Measurements from ENCODE around the gene NOXO1. TPM values are rescaled to one million over a fixed set of nuclear protein-coding genes. Genes with fewer than 3 reads are reported as not detected.

NOXO1 gene
- total RNA-seq, 1 donor from 2014 or later = 1.6 TPM

DNA sequence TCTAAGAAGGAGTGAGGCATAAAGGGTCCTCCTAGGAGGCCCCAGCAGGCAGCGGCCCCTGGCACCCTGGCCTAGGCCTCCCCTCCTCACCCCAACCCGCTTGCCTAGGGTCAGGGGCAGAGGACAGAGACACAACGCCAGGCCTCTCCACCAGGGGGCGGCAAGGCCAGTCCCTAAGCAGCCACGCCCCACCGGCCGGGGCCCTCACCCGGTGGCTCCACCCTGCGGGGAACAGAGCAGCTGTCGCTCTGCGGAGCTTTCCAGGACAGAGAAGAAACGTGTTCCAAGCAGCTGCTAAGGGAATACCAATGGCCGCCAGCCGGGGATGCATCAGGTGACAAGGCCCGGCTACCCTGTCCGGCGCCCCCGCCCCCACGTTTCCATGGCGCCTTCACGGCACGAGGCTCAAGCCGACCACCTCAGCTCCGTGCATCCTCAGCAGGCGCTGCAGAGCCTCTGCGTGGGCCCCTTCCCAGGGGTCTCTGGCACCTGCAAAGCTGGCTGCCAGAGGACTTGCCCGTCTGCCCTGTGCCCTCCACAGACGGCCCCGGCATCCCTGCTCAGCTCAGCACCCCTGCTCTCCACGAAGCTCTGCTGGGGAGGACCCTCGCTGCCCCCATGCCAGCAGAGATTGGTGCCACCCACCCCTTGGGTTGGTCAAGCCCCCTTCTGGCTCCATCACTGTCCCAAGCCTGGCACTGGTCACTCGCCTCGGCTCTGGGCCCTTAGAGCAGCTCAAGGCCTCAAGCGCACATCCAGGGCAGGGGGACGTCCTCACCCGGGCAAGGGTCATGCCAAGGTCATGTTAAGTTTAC is 22.8 kb upstream of the NOXO1 start:
- Histone ChIP-seq H3K9ac (ENCODE audit: low read depth in 1 of 3, low read length in 3 of 3) (peak overlapping the region; percentile 10 to 71 (median 64)), H3K36me3 (ENCODE audit: control insufficient read depth in 3 of 3, insufficient read depth in 3 of 3, low read length in 3 of 3) (peaks cover 27 to 37% (median 28%) of the 10 kb centered on the region in 3 donors), H3K9me3 (ENCODE audit: control insufficient read depth in 3 of 3, low read length in 3 of 3) (no peaks in the 10 kb centered on the region), H3K4me3 (ENCODE audit: low read length in 3 of 3) (peak overlapping the region; percentile 23 to 67 (median 42)), H3K4me1 (ENCODE audit: control insufficient read depth in 3 of 3, insufficient read depth in 3 of 3, low read length in 3 of 3) (peaks cover 57 to 59% (median 59%) of the 10 kb centered on the region in 3 donors), H3K27ac (ENCODE audit: low read depth, low read length) (peak overlapping the region; percentile 79), H3K27me3 (ENCODE audit: control insufficient read depth in 3 of 3, insufficient read depth in 3 of 3, low read length in 3 of 3) (no peaks in the 10 kb centered on the region)

DNA sequence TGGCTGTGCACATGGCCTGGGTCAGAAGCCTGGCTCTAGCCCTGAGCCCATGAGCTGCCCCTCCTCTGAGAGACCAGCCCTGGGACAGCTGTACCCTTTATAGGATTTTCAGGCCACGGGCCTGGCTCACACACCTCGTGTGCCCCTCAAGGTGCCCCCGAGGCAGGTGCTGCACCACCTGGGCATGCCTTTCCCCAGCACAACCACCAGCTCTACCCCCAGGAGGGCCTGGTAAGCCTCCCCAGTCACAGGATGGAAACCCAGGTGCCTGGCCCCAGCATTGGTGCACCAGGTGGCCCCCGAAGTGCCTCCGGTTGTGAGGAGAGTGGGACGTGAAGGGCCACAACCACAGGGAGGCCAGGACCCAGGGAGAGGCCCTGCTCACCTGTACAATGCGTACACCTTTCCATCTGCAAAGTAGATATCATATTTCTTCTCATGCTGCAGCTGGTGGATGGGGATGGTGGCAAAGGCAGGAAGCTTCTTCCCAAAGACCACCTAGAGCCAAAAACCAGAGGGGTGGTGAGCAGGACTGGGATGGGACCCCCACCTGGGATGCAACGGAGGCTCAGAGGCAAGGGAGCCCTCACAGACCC is 22.1 kb upstream of the NOXO1 start:
- Histone ChIP-seq H3K9ac (ENCODE audit: low read depth in 1 of 3, low read length in 3 of 3) (peak overlapping the region in 2 of 3 donors; percentile 32 to 45), H3K4me3 (ENCODE audit: low read length in 3 of 3) (peak overlapping the region in 1 of 3 donors; percentile 13), H3K27me3 (ENCODE audit: control insufficient read depth in 3 of 3, insufficient read depth in 3 of 3, low read length in 3 of 3) (no peaks in the 10 kb centered on the region), H3K9me3 (ENCODE audit: control insufficient read depth in 3 of 3, low read length in 3 of 3) (no peaks in the 10 kb centered on the region), H3K27ac (ENCODE audit: low read depth, low read length) (peak overlapping the region; percentile 79), H3K36me3 (ENCODE audit: control insufficient read depth in 3 of 3, insufficient read depth in 3 of 3, low read length in 3 of 3) (peaks cover 29 to 38% (median 29%) of the 10 kb centered on the region in 3 donors), H3K4me1 (ENCODE audit: control insufficient read depth in 3 of 3, insufficient read depth in 3 of 3, low read length in 3 of 3) (peaks cover 50 to 52% (median 52%) of the 10 kb centered on the region in 3 donors)

DNA sequence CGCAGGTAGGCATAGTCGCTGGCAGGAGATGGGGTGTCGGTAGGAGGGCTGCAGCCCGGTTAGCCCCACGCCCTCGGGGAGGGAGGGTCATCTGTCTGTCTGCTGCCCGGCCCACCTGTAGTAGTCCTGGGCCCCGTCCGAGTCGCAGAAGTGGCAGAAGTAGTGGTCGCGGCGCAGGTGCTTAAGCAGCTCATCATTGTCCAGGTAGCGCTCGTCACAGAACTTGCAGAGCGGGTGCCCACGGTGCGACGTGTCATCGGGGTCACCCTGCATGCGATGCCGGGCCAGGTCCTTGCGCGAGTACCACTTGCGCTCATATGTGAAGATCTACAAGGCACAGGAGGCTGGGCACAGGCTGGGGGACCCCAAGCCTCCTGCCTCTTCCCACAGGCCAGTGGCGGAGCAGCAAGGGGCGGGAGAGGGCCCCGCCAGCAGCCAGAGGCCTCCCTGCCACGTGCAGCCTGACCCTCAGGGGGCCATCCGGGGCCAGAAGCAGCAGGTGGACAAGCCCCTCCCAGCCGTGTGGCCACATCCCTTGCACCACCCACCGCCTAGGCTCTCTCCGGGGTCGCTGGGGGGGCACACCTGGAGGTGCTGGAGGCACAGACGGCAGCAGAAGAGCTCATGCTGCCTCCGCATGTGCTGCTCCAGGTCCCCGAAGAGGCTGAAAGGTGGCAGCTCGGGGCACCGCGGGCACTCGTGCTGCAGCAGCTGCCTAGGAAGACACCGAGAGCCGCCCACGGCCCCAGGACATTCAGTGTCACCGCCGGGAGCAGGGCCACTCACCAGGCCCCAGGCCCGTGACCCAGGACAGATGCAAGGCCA is 21.3 kb upstream of the NOXO1 start:
- Histone ChIP-seq H3K9ac (ENCODE audit: low read depth in 1 of 3, low read length in 3 of 3) (no peak overlapping the region), H3K4me3 (ENCODE audit: low read length in 3 of 3) (no peak overlapping the region), H3K4me1 (ENCODE audit: control insufficient read depth in 3 of 3, insufficient read depth in 3 of 3, low read length in 3 of 3) (peaks cover 43 to 50% (median 48%) of the 10 kb centered on the region in 3 donors), H3K27ac (ENCODE audit: low read depth, low read length) (no peak overlapping the region), H3K36me3 (ENCODE audit: control insufficient read depth in 3 of 3, insufficient read depth in 3 of 3, low read length in 3 of 3) (peaks cover 33 to 45% (median 34%) of the 10 kb centered on the region in 3 donors), H3K27me3 (ENCODE audit: control insufficient read depth in 3 of 3, insufficient read depth in 3 of 3, low read length in 3 of 3) (no peaks in the 10 kb centered on the region), H3K9me3 (ENCODE audit: control insufficient read depth in 3 of 3, low read length in 3 of 3) (no peaks in the 10 kb centered on the region)

DNA sequence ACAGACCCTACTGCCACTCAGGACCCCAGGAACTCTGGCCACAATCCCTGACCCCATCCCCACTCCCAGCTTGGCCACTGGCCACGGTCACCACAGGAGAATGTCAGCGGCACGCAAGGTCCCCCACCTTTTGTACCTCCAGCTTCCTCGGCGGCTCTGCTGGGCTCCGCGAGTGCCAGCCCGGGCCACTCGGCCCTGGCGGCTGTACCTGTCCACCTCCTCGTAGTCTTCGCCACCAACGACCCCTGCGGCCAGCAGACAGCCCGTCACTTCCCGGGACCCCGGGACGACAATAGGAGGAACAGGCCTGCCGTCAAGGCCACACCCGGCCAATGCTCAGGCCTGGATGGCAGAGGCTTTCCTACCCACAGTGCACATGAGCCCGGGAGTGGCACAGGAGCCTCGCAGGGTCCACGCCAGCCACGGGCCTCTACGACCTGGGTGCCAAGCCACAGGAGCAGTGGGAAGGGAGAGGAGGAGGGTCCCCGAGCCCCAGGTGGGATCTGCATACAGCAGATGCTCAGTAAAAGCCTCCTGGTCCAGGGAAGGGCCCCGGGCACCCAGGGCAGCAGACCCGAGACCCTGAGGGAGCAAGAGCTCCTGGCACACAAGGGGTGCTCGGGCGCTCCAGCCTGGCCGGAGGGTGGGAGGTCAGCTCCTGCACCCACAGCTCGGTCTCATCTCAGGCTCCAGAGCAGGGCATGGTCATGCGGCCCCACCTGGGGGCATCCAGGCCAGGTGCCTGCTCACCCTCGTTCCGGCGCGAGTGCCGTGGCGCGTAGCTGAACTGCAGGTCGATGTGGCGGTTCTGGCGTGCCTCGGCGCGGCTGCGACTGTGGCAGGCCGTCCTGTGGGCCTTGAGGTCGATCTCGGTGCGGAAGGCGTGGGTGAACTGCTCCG is 20.4 kb upstream of the NOXO1 start:
- Histone ChIP-seq H3K4me1 (ENCODE audit: control insufficient read depth in 3 of 3, insufficient read depth in 3 of 3, low read length in 3 of 3) (peaks cover 35 to 42% (median 39%) of the 10 kb centered on the region in 3 donors), H3K27me3 (ENCODE audit: control insufficient read depth in 3 of 3, insufficient read depth in 3 of 3, low read length in 3 of 3) (no peaks in the 10 kb centered on the region), H3K9ac (ENCODE audit: low read depth in 1 of 3, low read length in 3 of 3) (no peak overlapping the region), H3K4me3 (ENCODE audit: low read length in 3 of 3) (no peak overlapping the region), H3K9me3 (ENCODE audit: control insufficient read depth in 3 of 3, low read length in 3 of 3) (no peaks in the 10 kb centered on the region), H3K27ac (ENCODE audit: low read depth, low read length) (no peak overlapping the region), H3K36me3 (ENCODE audit: control insufficient read depth in 3 of 3, insufficient read depth in 3 of 3, low read length in 3 of 3) (peaks cover 35 to 50% (median 40%) of the 10 kb centered on the region in 3 donors)

DNA sequence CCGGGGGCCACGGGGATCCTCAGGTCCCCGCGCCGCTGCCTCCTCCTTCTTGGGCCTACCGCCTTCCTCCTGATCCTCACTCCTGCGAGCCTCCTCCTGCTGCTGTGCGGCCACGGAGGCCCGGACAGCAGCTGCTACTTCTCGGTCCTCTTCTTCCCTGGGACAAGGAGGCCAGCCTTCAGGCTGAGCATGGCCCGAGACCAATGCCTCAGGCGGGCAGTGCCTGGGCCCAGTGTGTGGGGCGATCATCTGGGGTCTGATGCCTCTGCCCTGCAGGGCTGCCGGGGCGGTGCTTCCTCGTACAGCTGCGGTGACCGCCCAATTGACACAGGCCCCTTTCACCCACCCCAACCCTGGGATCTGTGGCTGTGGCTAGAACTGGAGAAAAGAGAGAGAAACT is 19.8 kb upstream of the NOXO1 start:
- no peak overlapping the region for H3K4me3 ChIP-seq (ENCODE audit: low read length in 3 of 3)

DNA sequence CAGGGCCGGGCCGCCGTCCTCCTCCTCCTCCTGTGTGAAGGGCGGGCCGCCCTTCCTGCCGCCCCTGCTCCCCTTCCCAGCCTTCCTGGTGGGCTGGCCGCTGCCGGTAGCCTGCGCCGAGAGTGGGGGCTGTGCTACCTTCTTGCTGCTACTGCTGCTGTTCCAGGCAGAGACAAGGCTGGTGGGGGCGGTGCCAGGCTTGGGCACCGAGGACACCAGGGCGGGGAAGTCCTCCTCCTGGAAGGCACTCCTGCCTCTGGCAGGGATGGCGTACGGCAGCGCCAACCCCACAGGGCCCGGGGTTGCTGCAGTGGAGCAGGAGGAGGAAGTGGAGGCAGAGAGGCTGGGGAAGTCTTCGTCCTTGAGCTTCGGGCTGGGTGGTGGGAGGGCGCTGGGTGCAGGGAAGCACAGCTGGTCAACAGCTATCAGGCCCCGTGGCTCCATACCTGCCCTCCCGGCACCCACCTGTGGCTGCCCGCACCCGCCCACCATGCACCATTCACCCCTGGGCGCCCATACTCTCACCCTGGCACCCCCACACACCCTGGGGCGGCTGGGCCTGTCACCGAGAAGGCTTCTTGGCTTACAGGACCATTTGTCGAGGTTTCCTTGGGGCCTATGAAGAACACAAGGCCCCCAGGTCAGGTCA is 18.7 kb upstream of the NOXO1 start:
- Histone ChIP-seq H3K27me3 (ENCODE audit: control insufficient read depth in 3 of 3, insufficient read depth in 3 of 3, low read length in 3 of 3) (no peaks in the 10 kb centered on the region), H3K36me3 (ENCODE audit: control insufficient read depth in 3 of 3, insufficient read depth in 3 of 3, low read length in 3 of 3) (peaks cover 35 to 49% (median 42%) of the 10 kb centered on the region in 3 donors), H3K27ac (ENCODE audit: low read depth, low read length) (no peak overlapping the region), H3K4me3 (ENCODE audit: low read length in 3 of 3) (no peak overlapping the region), H3K9me3 (ENCODE audit: control insufficient read depth in 3 of 3, low read length in 3 of 3) (no peaks in the 10 kb centered on the region), H3K4me1 (ENCODE audit: control insufficient read depth in 3 of 3, insufficient read depth in 3 of 3, low read length in 3 of 3) (peaks cover 18 to 25% (median 23%) of the 10 kb centered on the region in 3 donors), H3K9ac (ENCODE audit: low read depth in 1 of 3, low read length in 3 of 3) (no peak overlapping the region)

More for the DNA sequence above, 19.8 kb upstream of the NOXO1 start:
- Histone ChIP-seq H3K9me3 (ENCODE audit: control insufficient read depth in 3 of 3, low read length in 3 of 3) (no peaks in the 10 kb centered on the region), H3K27ac (ENCODE audit: low read depth, low read length) (no peak overlapping the region), H3K27me3 (ENCODE audit: control insufficient read depth in 3 of 3, insufficient read depth in 3 of 3, low read length in 3 of 3) (no peaks in the 10 kb centered on the region), H3K4me1 (ENCODE audit: control insufficient read depth in 3 of 3, insufficient read depth in 3 of 3, low read length in 3 of 3) (peaks cover 28 to 36% (median 33%) of the 10 kb centered on the region in 3 donors), H3K9ac (ENCODE audit: low read depth in 1 of 3, low read length in 3 of 3) (no peak overlapping the region), H3K36me3 (ENCODE audit: control insufficient read depth in 3 of 3, insufficient read depth in 3 of 3, low read length in 3 of 3) (peaks cover 35 to 50% (median 42%) of the 10 kb centered on the region in 3 donors)

DNA sequence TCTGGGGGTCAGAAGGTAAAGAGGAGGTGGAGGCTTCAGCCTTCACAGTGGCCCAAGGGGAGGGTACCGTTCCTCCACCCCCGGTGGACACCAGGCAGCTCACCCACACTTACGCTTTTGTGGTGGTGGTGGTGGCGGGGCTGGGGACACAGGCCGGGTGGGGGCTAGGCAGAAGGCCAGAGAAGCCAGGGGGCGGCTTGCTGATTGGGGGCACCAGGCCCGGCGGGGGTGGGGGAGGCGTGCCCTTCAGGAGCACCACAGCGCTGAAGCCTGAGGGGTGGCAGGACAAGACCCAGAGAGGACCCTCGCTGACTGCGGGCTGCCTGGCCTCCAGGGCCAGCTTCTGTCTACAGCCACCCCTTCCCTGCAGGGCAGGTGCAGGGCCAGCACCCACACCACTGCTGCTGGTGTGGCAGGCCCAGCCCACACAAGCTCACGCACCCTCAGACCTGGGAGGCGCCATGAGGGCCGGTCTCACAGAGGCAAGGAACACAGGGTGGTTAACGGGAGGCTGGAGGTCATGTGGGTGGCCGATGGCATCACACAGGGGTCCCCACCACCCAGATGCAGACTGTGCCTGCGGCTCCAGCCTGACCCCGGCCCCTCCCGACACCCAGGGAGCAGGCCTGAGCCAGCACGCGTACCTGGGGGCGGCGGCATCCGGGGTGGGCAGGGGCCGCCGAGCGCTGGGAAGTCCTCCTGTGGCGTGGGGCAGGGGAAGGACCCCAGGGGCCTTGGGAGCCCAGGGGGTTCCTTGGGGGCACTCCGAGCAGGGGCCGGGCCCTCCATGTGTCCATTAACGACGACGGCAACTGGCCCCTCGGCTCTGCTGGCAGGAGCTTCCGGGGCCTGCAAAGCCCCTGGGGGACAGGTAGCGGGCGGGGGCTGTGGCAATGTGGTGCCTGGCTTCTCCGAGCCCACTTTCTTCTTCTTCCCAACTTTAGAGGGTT is 17.9 kb upstream of the NOXO1 start:
- H3K36me3 ChIP-seq (ENCODE audit: control insufficient read depth in 3 of 3, insufficient read depth in 3 of 3, low read length in 3 of 3) = peaks cover 35 to 49% (median 42%) of the 10 kb centered on the region in 3 donors
- no peaks in the 10 kb centered on the region for H3K27me3 ChIP-seq (ENCODE audit: control insufficient read depth in 3 of 3, insufficient read depth in 3 of 3, low read length in 3 of 3)
- no peak overlapping the region for H3K9ac ChIP-seq (ENCODE audit: low read depth in 1 of 3, low read length in 3 of 3)
- no peaks in the 10 kb centered on the region for H3K9me3 ChIP-seq (ENCODE audit: control insufficient read depth in 3 of 3, low read length in 3 of 3)
- H3K4me3 ChIP-seq (ENCODE audit: low read length in 3 of 3) = no peak overlapping the region
- H3K4me1 ChIP-seq (ENCODE audit: control insufficient read depth in 3 of 3, insufficient read depth in 3 of 3, low read length in 3 of 3) = peaks cover 9 to 17% (median 14%) of the 10 kb centered on the region in 3 donors
- H3K27ac ChIP-seq (ENCODE audit: low read depth, low read length) = no peak overlapping the region

DNA sequence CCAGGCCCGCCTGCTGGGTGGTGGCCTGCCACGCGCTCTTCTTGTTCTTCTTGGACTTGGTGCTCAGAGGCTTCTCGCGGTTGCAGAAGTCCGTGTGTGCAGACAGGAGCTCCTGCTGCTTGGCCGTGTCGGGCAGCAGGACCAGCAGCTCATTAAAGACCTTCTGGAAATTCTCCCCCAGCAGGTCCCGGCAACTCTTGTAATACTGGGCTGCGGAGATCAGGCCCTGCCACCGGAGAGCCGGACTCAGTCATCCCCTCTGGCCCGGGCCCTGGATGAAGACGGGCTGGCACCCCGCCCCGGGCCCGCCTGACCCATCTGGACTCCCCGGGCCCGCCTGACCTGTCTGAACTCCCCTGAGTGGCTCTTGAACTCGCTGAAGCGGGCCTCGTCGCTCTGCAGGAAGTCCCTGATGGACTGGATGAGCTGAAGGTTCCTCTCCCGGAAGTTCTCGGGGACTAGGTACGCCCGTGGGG is 17.1 kb upstream of the NOXO1 start:
- H3K9me3 ChIP-seq (ENCODE audit: control insufficient read depth in 3 of 3, low read length in 3 of 3) = no peaks in the 10 kb centered on the region
- H3K36me3 ChIP-seq (ENCODE audit: control insufficient read depth in 3 of 3, insufficient read depth in 3 of 3, low read length in 3 of 3) = peaks cover 35 to 49% (median 42%) of the 10 kb centered on the region in 3 donors
- H3K4me1 ChIP-seq (ENCODE audit: control insufficient read depth in 3 of 3, insufficient read depth in 3 of 3, low read length in 3 of 3) = peaks cover 3 to 10% (median 8%) of the 10 kb centered on the region in 3 donors
- H3K27ac ChIP-seq (ENCODE audit: low read depth, low read length) = no peak overlapping the region
- H3K4me3 ChIP-seq (ENCODE audit: low read length in 3 of 3) = no peak overlapping the region
- H3K27me3 ChIP-seq (ENCODE audit: control insufficient read depth in 3 of 3, insufficient read depth in 3 of 3, low read length in 3 of 3) = no peaks in the 10 kb centered on the region
- H3K9ac ChIP-seq (ENCODE audit: low read depth in 1 of 3, low read length in 3 of 3) = no peak overlapping the region
